Measurements from ENCODE around the gene GPC5. TPM values are rescaled to one million over a fixed set of nuclear protein-coding genes. Genes with fewer than 3 reads are reported as not detected.
A peak's percentile ranks its signal among the peaks of the same experiment; 100 is the strongest.

GPC5 gene
- total and polyA plus RNA-seq, 4 donors = 0.51 to 22.4 (median 2.0) TPM

GRCh38 chr13:91804724-91805123, 406.3 kb downstream of the GPC5 start (continued):
- no peak for TF ChIP-seq RAD21 (IDR thresholded peaks at IDR 0.05)

- DNase-seq (ENCODE audit: low spot score) = no peak
- no peaks in the 10 kb centered on the region for H3K36me3 ChIP-seq (ENCODE audit: control insufficient read depth in 4 of 4, insufficient read depth in 3 of 4, low read depth in 1 of 4, low read length in 3 of 4)
- 67% methylated on average over 1 of the region's 1 CpG for WGBS
Measured at GRCh38 chr13:91805605-91806004, 407.2 kb downstream of the GPC5 start.

GRCh38 chr13:91809161-91809560, 410.7 kb downstream of the GPC5 start:
- TF ChIP-seq RXRA (IDR thresholded peaks at IDR 0.05) (no peak), HNF4A (conservative IDR thresholded peaks at IDR 0.05) (no peak)
- no peaks in the 10 kb centered on the region for H3K36me3 ChIP-seq (ENCODE audit: control insufficient read depth in 4 of 4, insufficient read depth in 3 of 4, low read depth in 1 of 4, low read length in 3 of 4)
- no peak overlapping the region for H3K9ac ChIP-seq (ENCODE audit: low read depth in 1 of 2, low read length in 2 of 2)
- H3K27me3 ChIP-seq (ENCODE audit: control insufficient read depth in 4 of 4, insufficient read depth in 4 of 4, low read length in 3 of 4) = no peaks in the 10 kb centered on the region
- 68% methylated on average over 2 of the region's 2 CpGs for WGBS
- H3K4me1 ChIP-seq (ENCODE audit: control insufficient read depth in 4 of 4, insufficient read depth in 4 of 4, low read length in 3 of 4) = no peaks in the 10 kb centered on the region
- H3K9me3 ChIP-seq (ENCODE audit: control insufficient read depth in 4 of 4, low read length in 3 of 4) = no peaks in the 10 kb centered on the region
- H3K27ac ChIP-seq (ENCODE audit: low read depth in 1 of 2, low read length in 2 of 2) = no peak overlapping the region
- no peak overlapping the region for H3K4me3 ChIP-seq (ENCODE audit: low read depth in 1 of 3, low read length in 3 of 3)
- no peak for DNase-seq (ENCODE audit: low spot score)

More at GRCh38 chr13:91805605-91806004, 407.2 kb downstream of the GPC5 start:
- Histone ChIP-seq H3K4me1 (ENCODE audit: control insufficient read depth in 4 of 4, insufficient read depth in 4 of 4, low read length in 3 of 4) (no peaks in the 10 kb centered on the region), H3K4me3 (ENCODE audit: low read depth in 1 of 3, low read length in 3 of 3) (no peak overlapping the region), H3K27me3 (ENCODE audit: control insufficient read depth in 4 of 4, insufficient read depth in 4 of 4, low read length in 3 of 4) (no peaks in the 10 kb centered on the region), H3K9me3 (ENCODE audit: control insufficient read depth in 4 of 4, low read length in 3 of 4) (no peaks in the 10 kb centered on the region), H3K9ac (ENCODE audit: low read depth in 1 of 2, low read length in 2 of 2) (no peak overlapping the region), H3K27ac (ENCODE audit: low read depth in 1 of 2, low read length in 2 of 2) (no peak overlapping the region)
- TF ChIP-seq REST (IDR thresholded peaks at IDR 0.05) (no peak), RAD21 (IDR thresholded peaks at IDR 0.05) (peak; percentile 18 to 55), CTCF (IDR thresholded peaks at IDR 0.05; ENCODE audit: low read depth, low read length, missing input control) (no peak), MAX (IDR thresholded peaks at IDR 0.05) (no peak), TAF1 (conservative IDR thresholded peaks at IDR 0.05) (no peak), SP1 (IDR thresholded peaks at IDR 0.05) (no peak)

- no peak overlapping the region for H3K4me3 ChIP-seq (ENCODE audit: low read depth in 1 of 3, low read length in 3 of 3)
- 33% methylated on average over 4 of the region's 4 CpGs for WGBS
- H3K27ac ChIP-seq (ENCODE audit: low read depth in 1 of 2, low read length in 2 of 2) = no peak overlapping the region
- H3K27me3 ChIP-seq (ENCODE audit: control insufficient read depth in 4 of 4, insufficient read depth in 4 of 4, low read length in 3 of 4) = no peaks in the 10 kb centered on the region
- no peaks in the 10 kb centered on the region for H3K4me1 ChIP-seq (ENCODE audit: control insufficient read depth in 4 of 4, insufficient read depth in 4 of 4, low read length in 3 of 4)
- no peak overlapping the region for H3K9ac ChIP-seq (ENCODE audit: low read depth in 1 of 2, low read length in 2 of 2)
- no peaks in the 10 kb centered on the region for H3K9me3 ChIP-seq (ENCODE audit: control insufficient read depth in 4 of 4, low read length in 3 of 4)
- DNase-seq (ENCODE audit: low spot score) = no peak
- H3K36me3 ChIP-seq (ENCODE audit: control insufficient read depth in 4 of 4, insufficient read depth in 3 of 4, low read depth in 1 of 4, low read length in 3 of 4) = no peaks in the 10 kb centered on the region
- TF ChIP-seq NR2F2 (IDR thresholded peaks at IDR 0.05) = no peak
- TF ChIP-seq GABPA (IDR thresholded peaks at IDR 0.05 in 1 of 2, conservative IDR thresholded peaks at IDR 0.05 in 1 of 2) = no peak
- no peak for TF ChIP-seq ZBTB33 (IDR thresholded peaks at IDR 0.05)
- no peak for TF ChIP-seq RAD21 (IDR thresholded peaks at IDR 0.05)
- no peak for TF ChIP-seq ATF3 (IDR thresholded peaks at IDR 0.05)
- TF ChIP-seq JUND (IDR thresholded peaks at IDR 0.05) = no peak
- no peak for TF ChIP-seq HNF4G (IDR thresholded peaks at IDR 0.05)
- no peak for TF ChIP-seq CTCF (IDR thresholded peaks at IDR 0.05; ENCODE audit: low read depth, low read length, missing input control)
- no peak for TF ChIP-seq RXRA (IDR thresholded peaks at IDR 0.05)
- no peak for TF ChIP-seq FOXA1 (IDR thresholded peaks at IDR 0.05)
- TF ChIP-seq SP1 (IDR thresholded peaks at IDR 0.05) = no peak
- no peak for TF ChIP-seq HNF4A (conservative IDR thresholded peaks at IDR 0.05)
- TF ChIP-seq MAX (IDR thresholded peaks at IDR 0.05) = no peak
Measured at GRCh38 chr13:91813253-91813652, 414.8 kb downstream of the GPC5 start.
